Liver (tissue), 9 donors: ENCODE data around the gene SHC3. TPM values are rescaled to one million over a fixed set of nuclear protein-coding genes. Genes with fewer than 3 reads are reported as not detected.

Source experiments
- DNase-seq: peaks from one replicate; pipeline ENCODE4 v3.0.0-alpha.2; 2017; ENCODE audit warnings: low spot score
- H3K27ac ChIP-seq, 2 donors: one replicate each; pipeline ENCODE4 v1.7.0; 2013; ENCODE audit warnings: inconsistent platforms in 2 of 2, low read length in 2 of 2, control low read depth in 1 of 2, low read depth in 1 of 2, mild to moderate bottlenecking in 1 of 2
- H3K27me3 ChIP-seq, 4 donors: one replicate each; pipeline versions ENCODE4 v1.6.1 to v1.7.0; 2013; ENCODE audit warnings: low read length in 3 of 4, inconsistent platforms in 1 of 4, mild to moderate bottlenecking in 1 of 4, moderate library complexity in 1 of 4; ENCODE audit not compliant: control insufficient read depth in 4 of 4, insufficient read depth in 4 of 4
- H3K36me3 ChIP-seq, 4 donors: one replicate each; pipeline versions ENCODE4 v1.6.1 to v1.7.0; 2013; ENCODE audit warnings: low read length in 3 of 4, mild to moderate bottlenecking in 3 of 4, low read depth in 1 of 4, moderate library complexity in 1 of 4; ENCODE audit not compliant: control insufficient read depth in 4 of 4, insufficient read depth in 3 of 4
- H3K4me1 ChIP-seq, 4 donors: one replicate each; pipeline versions ENCODE4 v1.6.1 to v1.7.0; 2013; ENCODE audit warnings: low read length in 3 of 4, mild to moderate bottlenecking in 3 of 4, moderate library complexity in 1 of 4; ENCODE audit not compliant: control insufficient read depth in 4 of 4, insufficient read depth in 4 of 4
- H3K4me3 ChIP-seq, 3 donors: one replicate each; pipeline versions ENCODE4 v1.6.1 to v1.7.0; 2013; ENCODE audit warnings: low read length in 3 of 3, control low read depth in 1 of 3, low read depth in 1 of 3, mild to moderate bottlenecking in 1 of 3
- H3K9ac ChIP-seq, 2 donors: one replicate each; pipeline ENCODE4 v1.7.0; 2013; ENCODE audit warnings: low read length in 2 of 2, mild to moderate bottlenecking in 2 of 2, moderate library complexity in 2 of 2, control low read depth in 1 of 2, low read depth in 1 of 2
- H3K9me3 ChIP-seq, 4 donors: one replicate each; pipeline versions ENCODE4 v1.6.1 to v1.7.0; 2013; ENCODE audit warnings: low read length in 3 of 4; ENCODE audit not compliant: control insufficient read depth in 4 of 4
- ATF3 ChIP-seq: IDR thresholded peaks from 2 replicates; pipeline ENCODE4 v1.6.1; 2016; ENCODE audit warnings: antibody characterized with exemption
- CTCF ChIP-seq: fragments of 150-350 bp; IDR thresholded peaks from 2 replicates; pipeline ENCODE4 v1.5.1; 2017; ENCODE audit warnings: improper control_type of control experiment, low read depth, low read length; ENCODE audit not compliant: missing input control
- EGR1 ChIP-seq, 2 donors: IDR thresholded peaks; 2 replicates each; pipeline ENCODE4 v1.6.1; 2016 to 2018; ENCODE audit warnings: antibody characterized with exemption in 2 of 2, low read depth in 2 of 2
- FOXA1 ChIP-seq: IDR thresholded peaks from 2 replicates; pipeline ENCODE4 v1.6.1; 2016; ENCODE audit warnings: antibody characterized with exemption
- FOXA2 ChIP-seq: IDR thresholded peaks from 2 replicates; pipeline ENCODE4 v1.6.1; 2016; ENCODE audit warnings: antibody characterized with exemption
- GABPA ChIP-seq, 2 donors: IDR thresholded peaks in 1 of 2; conservative IDR thresholded peaks in 1 of 2; 2 replicates each; pipeline ENCODE4 v1.6.1; 2016; ENCODE audit warnings: antibody characterized with exemption in 2 of 2, mild to moderate bottlenecking in 1 of 2, moderate library complexity in 1 of 2
- HNF4A ChIP-seq, 2 donors: conservative IDR thresholded peaks; 2 replicates each; pipeline ENCODE4 v1.6.1; 2016; ENCODE audit warnings: antibody characterized with exemption in 2 of 2, mild to moderate bottlenecking in 2 of 2
- HNF4G ChIP-seq: IDR thresholded peaks from 2 replicates; pipeline ENCODE4 v1.6.1; 2016; ENCODE audit warnings: antibody characterized with exemption
- JUND ChIP-seq, 2 donors: IDR thresholded peaks; 2 replicates each; pipeline ENCODE4 v1.6.1; 2016; ENCODE audit warnings: antibody characterized with exemption in 2 of 2
- MAX ChIP-seq: IDR thresholded peaks from 2 replicates; pipeline ENCODE4 v1.6.1; 2016; ENCODE audit warnings: antibody characterized with exemption
- NR2F2 ChIP-seq: IDR thresholded peaks from 2 replicates; pipeline ENCODE4 v1.6.1; 2016; ENCODE audit warnings: antibody characterized with exemption
- RAD21 ChIP-seq, 2 donors: IDR thresholded peaks; 2 replicates each; pipeline ENCODE4 v1.6.1; 2016; ENCODE audit warnings: antibody characterized with exemption in 2 of 2, mild to moderate bottlenecking in 2 of 2
- REST ChIP-seq: IDR thresholded peaks from 2 replicates; pipeline ENCODE4 v1.6.1; 2016; ENCODE audit warnings: antibody characterized with exemption, mild to moderate bottlenecking
- RXRA ChIP-seq, 2 donors: IDR thresholded peaks; 2 replicates each; pipeline ENCODE4 v1.6.1; 2017 to 2018; ENCODE audit warnings: antibody characterized with exemption in 2 of 2, mild to moderate bottlenecking in 1 of 2
- SP1 ChIP-seq: IDR thresholded peaks from 2 replicates; pipeline ENCODE4 v1.6.1; 2018; ENCODE audit warnings: antibody characterized with exemption, mild to moderate bottlenecking
- TAF1 ChIP-seq: conservative IDR thresholded peaks from 2 replicates; pipeline ENCODE4 v1.6.1; 2016; ENCODE audit warnings: antibody characterized with exemption, mild to moderate bottlenecking
- YY1 ChIP-seq: IDR thresholded peaks from 2 replicates; pipeline ENCODE4 v1.6.1; 2016; ENCODE audit warnings: antibody characterized with exemption, mild to moderate bottlenecking
- ZBTB33 ChIP-seq: IDR thresholded peaks from 2 replicates; pipeline ENCODE4 v1.6.1; 2016; ENCODE audit warnings: antibody characterized with exemption
- WGBS: extraction: QIAGEN DNeasy Blood & Tissue Kit; methylation state at CpG from one replicate; pipeline ENCODE4 v1.1.7; 2013; 5-methylcytosine and 5-hydroxymethylcytosine counted together
- polyA plus RNA-seq, 2 donors: library from polyadenylated mRNA; stranded (reverse) in 1 of 2; unstranded in 1 of 2; fragments of 200-250 nt in 1 of 2; fragments of >200 nt in 1 of 2; fragmentation: Nextera tagmentation in 1 of 2; extraction: Ambion mirVana in 1 of 2; gene quantifications; one replicate each; pipeline versions ENCODE4 v1.2.1 to v1.2.3, GENCODE V29; 2013 to 2015
- total RNA-seq, 2 donors: library from RNA; depleted of rRNA; stranded (reverse); fragments of >200 nt; gene quantifications; one replicate each; pipeline ENCODE4 v1.2.3, GENCODE V29; 2014
- donor health status: healthy.
- donor health status: healthy.
- donor health status: healthy.
- donor health status: healthy.
- donor health status: healthy.

Gene SHC3
- total and polyA plus RNA-seq, 4 donors: 0.03 to 0.08 (median 0.04) TPM

- Histone ChIP-seq H3K27ac (no peak overlapping the region), H3K36me3 (no peaks in the 10 kb centered on the region), H3K4me1 (peaks cover 13 to 33% (median 27%) of the 10 kb centered on the region in 4 donors)
Observed at GRCh38 chr9:89182369-89182768, 3.8 kb upstream of the SHC3 start.

More at GRCh38 chr9:89182369-89182768, 3.8 kb upstream of the SHC3 start:
- no peak overlapping the region for H3K9ac ChIP-seq
- no peaks in the 10 kb centered on the region for H3K27me3 ChIP-seq
- 97% methylated on average over 10 of the region's 10 CpGs for WGBS
- TF ChIP-seq FOXA1: no peak
- TF ChIP-seq GABPA (IDR thresholded peaks at IDR 0.05 in 1 of 2, conservative IDR thresholded peaks at IDR 0.05 in 1 of 2): no peak
- TF ChIP-seq REST: no peak
- no peak for TF ChIP-seq ZBTB33
- TF ChIP-seq RXRA (IDR thresholded peaks at IDR 0.05): no peak
- no peak for TF ChIP-seq RAD21 (IDR thresholded peaks at IDR 0.05)
- no peak for TF ChIP-seq TAF1
- no peak for TF ChIP-seq EGR1 (IDR thresholded peaks at IDR 0.05; ENCODE audit: low read depth in 2 of 2)
- TF ChIP-seq HNF4A (conservative IDR thresholded peaks at IDR 0.05): no peak
- TF ChIP-seq MAX: no peak
- TF ChIP-seq YY1: no peak
- no peak for TF ChIP-seq SP1
- no peak for TF ChIP-seq JUND (IDR thresholded peaks at IDR 0.05)
- TF ChIP-seq HNF4G: no peak
- no peak for TF ChIP-seq NR2F2
- no peak for TF ChIP-seq CTCF
- TF ChIP-seq FOXA2: no peak
- TF ChIP-seq ATF3: no peak
- H3K9me3 ChIP-seq: no peaks in the 10 kb centered on the region
- no peak for DNase-seq
- no peak overlapping the region for H3K4me3 ChIP-seq
